GM21515 (cell line): ENCODE results near the gene ZNF618.
A peak's percentile ranks its signal among the peaks of the same experiment; 100 is the strongest.
"Not testable (repeated sequence)": the region's sequence is repeated elsewhere in the genome, so short reads cannot be mapped to it uniquely, and the experiment has no call there.

Experiments
- ATAC-seq: cut with Tn5 transposase; IDR thresholded peaks from one replicate; pipeline ENCODE4 v1.9.1; 2021; ENCODE audit not compliant: unreplicated experiment

Gene ZNF618

GRCh38 chr9:114076237-114077161 lies 200.4 kb downstream of the ZNF618 start:
- ATAC-seq = no peak

GRCh38 chr9:114077162-114077837 lies 201.2 kb downstream of the ZNF618 start:
- ATAC-seq = no peak

GRCh38 chr9:114078021-114078780 lies 202.1 kb downstream of the ZNF618 start, which contains the start of gene AMBP:
Gene AMBP (minus strand): TSS chr9:114078300. CDS start chr9:114078209, 91 bp downstream.
- no peak for ATAC-seq

- ATAC-seq = no peak
Observed at GRCh38 chr9:114078781-114079156, 202.7 kb downstream of the ZNF618 start.

GRCh38 chr9:114080195-114080772 lies 204.2 kb downstream of the ZNF618 start:
- ATAC-seq = no peak

GRCh38 chr9:114080773-114081440 lies 204.8 kb downstream of the ZNF618 start:
- ATAC-seq = no peak

GRCh38 chr9:114081441-114082016 lies 205.4 kb downstream of the ZNF618 start:
- no peak for ATAC-seq

GRCh38 chr9:114082017-114082762 lies 206.1 kb downstream of the ZNF618 start:
- peak; percentile 78 for ATAC-seq

- ATAC-seq = not testable (repeated sequence)
Observed at GRCh38 chr9:114082763-114083412, 206.8 kb downstream of the ZNF618 start.

- no peak for ATAC-seq
Observed at GRCh38 chr9:114083666-114084065, 207.6 kb downstream of the ZNF618 start.

GRCh38 chr9:114084282-114085073 lies 208.4 kb downstream of the ZNF618 start:
- no peak for ATAC-seq

- ATAC-seq = no peak
Observed at GRCh38 chr9:114085387-114085789, 209.3 kb downstream of the ZNF618 start.

- no peak for ATAC-seq
Observed at GRCh38 chr9:114086009-114086408, 209.9 kb downstream of the ZNF618 start.

- ATAC-seq = no peak
Observed at GRCh38 chr9:114086607-114087006, 210.5 kb downstream of the ZNF618 start.

- no peak for ATAC-seq
Observed at GRCh38 chr9:114087721-114088120, 211.6 kb downstream of the ZNF618 start.

GRCh38 chr9:114088571-114089170 lies 212.6 kb downstream of the ZNF618 start:
- no peak for ATAC-seq

GRCh38 chr9:114089206-114089840 lies 213.2 kb downstream of the ZNF618 start:
- no peak for ATAC-seq
